ENCODE measurements around the gene NMBR.
"Not testable (repeated sequence)": the region's sequence is repeated elsewhere in the genome, so short reads cannot be mapped to it uniquely, and the experiment has no call there.

NMBR gene

DNA sequence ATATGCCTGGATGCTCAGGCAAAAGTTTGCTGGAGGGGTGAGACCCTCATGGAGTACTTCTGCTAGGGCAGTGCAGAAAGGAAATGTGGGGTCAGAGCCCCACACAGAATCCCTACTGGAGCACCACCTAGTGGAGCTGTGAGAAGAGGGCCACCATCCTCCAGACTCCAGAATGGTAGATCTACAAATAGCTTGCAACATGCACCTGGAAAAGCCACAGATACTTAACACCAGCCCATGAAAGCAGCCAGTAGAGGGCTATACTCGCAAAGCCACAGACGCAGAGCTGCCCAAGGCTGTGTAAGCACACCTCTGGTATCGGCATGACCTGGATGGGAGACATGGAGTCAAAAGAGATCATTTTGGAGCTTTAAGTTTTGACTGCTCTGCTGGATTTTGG lies 74.9 kb downstream of the NMBR start:
- in situ Hi-C loops (cut with MboI; ENCODE audit: low sequenced_read_pairs), result no loop called here

- in situ Hi-C loops (cut with MboI; ENCODE audit: low sequenced_read_pairs), result no loop called here
Observed at GRCh38 chr6:142068416-142068815, 78.5 kb downstream of the NMBR start.

- in situ Hi-C loops (cut with MboI; ENCODE audit: low sequenced_read_pairs), result not testable (repeated sequence)
Observed at GRCh38 chr6:142062861-142063260, 84.1 kb downstream of the NMBR start.

DNA sequence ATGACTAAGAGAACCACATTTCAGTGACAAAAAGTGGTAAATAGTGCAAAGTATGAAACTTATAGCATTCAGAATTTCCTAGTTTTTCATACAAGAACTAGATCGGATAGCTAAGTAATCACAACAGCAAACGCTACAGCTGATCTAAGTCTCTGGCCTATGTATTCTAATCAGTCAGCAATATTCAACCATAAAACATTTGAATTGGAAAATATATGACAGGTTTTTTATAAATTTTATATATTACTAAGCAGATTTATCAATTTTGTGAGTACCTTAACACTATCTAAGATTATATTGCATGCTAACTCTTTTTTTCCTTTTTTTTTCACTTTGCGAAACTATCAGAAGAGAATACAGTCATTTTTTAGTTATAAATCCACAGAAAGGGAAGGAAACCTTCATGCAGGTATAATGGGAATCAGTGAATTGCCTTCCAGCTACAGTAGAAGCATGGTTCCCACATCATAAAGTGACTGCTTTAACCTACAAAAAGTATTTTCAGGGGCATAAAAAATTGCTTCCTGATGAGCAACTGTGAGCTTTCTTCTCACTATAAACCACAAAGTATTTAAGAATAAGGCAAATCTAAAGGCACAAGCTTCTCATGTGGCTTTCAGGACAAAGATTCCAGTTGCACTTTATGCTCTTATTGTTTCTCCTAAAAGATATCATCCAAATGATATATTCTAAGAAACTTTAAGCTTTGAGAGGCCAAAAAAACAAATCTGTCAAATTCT lies 88.2 kb downstream of the NMBR start:
- in situ Hi-C loops (cut with MboI; ENCODE audit: low sequenced_read_pairs), result no loop called here

DNA sequence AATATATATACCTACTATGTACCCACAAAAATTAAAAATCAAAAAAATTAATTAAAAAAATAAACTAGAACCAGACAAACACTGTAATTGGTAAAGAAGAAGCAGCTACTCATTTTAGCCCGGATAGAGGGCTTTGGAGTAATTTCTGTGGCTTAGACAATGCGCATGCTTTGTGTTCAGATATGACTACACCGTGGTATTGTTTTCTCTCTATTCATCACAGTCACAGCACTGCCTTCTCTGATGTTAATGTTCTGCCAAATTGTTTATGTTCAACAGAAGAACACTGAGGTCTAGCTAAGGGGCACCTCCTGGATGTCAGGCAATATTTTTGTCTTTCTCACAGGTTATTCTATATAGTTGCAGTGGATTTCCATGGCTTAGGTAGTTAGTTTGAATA lies 91.7 kb downstream of the NMBR start:
- in situ Hi-C loops (cut with MboI; ENCODE audit: low sequenced_read_pairs), result no loop called here

DNA sequence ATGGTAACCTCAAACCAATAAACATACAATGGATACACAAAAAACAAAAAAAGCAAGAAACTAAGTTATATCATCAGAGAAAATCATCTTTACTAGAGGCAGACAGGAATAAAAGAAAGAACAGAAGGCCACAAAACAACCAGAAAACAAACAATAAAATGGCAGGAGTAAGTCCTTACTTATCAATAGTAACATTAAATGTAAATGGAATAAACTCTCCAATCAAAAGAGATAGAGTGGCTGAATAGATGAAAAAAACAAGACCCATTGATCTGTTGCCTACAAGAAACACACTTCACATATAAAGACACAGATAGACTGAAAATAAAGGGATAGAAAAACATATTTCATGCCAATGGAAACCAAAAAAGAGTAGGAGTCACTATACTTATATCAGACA lies 95.5 kb downstream of the NMBR start:
- in situ Hi-C loops (cut with MboI; ENCODE audit: low sequenced_read_pairs), result no loop called here

- in situ Hi-C loops (cut with MboI; ENCODE audit: low sequenced_read_pairs), result no loop called here
Observed at GRCh38 chr6:142048593-142048980, 98.3 kb downstream of the NMBR start.

GRCh38 chr6:142047934-142048592 lies 98.9 kb downstream of the NMBR start:
- in situ Hi-C loops (cut with MboI; ENCODE audit: low sequenced_read_pairs), result no loop called here

DNA sequence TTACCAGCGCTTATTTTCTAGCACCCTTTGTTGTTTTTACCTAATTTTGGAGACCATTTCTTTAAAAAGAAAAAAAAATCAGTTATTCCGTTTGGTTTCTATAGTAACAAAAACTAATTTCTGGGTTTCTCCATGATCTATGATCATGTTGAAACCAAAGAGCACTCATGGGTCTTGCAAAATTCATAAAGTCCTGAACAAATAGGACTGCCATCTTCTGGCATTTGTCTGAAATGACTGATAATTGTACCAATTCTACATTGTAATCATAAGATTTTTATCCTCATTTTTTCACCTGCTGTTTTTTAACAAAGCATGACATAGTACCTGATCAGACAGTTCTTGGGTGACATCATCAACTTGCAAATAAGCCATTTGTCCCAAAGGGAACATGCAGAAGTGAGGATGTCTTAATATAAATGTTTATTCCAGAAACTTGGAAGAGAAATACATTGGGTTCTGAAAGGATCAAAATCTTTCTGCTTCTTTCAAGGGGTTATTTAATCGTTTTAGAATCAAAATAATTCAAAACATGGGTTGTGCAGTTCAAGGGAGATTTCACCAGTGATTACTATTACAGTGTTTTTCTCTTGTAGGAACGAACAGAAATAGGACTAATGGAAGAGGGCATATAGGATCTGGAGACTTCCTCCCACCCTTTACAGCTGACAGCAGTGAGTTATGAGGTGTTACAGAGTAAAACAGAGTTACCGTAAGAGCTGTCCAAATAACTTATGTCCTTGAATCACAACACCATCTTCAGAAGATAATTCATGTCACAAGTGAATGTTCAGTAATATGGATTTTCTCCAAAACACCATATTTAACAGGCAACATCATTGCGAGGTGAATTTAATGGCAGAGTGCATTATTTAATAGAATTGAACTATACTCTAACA lies 101.3 kb downstream of the NMBR start:
- in situ Hi-C loops (cut with MboI; ENCODE audit: low sequenced_read_pairs), result no loop called here

DNA sequence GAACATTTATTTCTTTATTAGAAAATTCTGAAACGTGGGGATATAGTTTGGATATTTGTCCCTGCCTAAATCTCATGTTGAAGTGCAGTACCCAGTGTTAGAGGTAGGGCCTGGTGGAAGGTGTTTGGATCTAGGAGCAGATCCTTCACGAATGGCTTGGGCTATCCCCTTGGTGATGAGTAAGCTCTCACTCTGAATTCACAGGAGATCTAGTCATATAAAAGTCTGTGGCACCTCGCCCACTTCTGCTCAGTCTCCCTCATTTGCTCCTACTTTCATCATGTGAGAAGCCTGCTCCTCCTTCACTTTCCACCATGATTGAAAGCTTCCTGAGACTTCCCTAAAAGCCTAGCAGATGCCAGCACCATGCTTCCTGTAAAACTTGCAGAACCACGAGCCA lies 111.0 kb downstream of the NMBR start:
- in situ Hi-C loops (cut with MboI; ENCODE audit: low sequenced_read_pairs), result no loop called here

DNA sequence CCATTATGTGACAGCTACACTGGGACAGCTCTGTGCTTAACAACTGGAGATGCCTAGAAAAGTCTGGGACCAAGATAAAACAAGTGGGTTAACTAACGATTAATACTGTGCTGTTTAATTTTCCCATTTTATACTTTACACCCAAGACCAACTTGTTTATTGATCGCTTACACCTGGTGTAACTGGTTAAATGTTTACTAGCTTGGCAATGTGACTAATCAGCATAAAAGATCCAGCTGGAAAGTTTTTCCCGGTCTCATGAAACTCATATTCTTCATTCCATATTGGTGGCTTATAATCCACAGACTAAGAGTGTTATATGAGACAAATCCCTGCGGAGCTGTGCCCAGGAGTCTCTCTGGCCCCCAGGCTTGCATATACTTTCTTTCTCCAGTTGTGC lies 115.9 kb downstream of the NMBR start:
- in situ Hi-C loops (cut with MboI; ENCODE audit: low sequenced_read_pairs), result no loop called here

DNA sequence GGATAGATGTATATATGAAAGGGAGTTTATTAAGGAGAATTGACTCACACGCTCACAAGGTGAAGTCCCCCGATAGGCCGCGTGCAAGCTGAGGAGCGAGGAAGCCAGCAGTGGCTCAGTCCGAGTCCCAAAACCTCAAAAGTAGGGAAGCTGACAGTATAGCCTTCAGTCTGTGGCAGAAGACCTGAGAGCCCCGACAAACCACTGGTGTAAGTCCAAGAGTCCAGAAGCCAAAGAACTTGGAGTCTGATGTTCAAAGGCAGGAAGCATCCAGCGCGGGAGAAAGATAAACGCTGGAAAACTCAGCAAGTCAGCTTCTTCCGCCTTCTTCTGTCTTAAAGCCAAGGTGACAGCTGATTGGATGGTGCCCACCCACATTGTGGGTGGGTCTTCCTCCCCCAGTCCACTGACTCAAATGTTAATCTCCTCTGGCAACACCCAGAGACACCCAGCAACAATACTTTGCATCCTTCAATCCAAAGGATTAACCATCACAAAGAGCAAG lies 116.8 kb downstream of the NMBR start:
- in situ Hi-C loops (cut with MboI; ENCODE audit: low sequenced_read_pairs), result no loop called here

DNA sequence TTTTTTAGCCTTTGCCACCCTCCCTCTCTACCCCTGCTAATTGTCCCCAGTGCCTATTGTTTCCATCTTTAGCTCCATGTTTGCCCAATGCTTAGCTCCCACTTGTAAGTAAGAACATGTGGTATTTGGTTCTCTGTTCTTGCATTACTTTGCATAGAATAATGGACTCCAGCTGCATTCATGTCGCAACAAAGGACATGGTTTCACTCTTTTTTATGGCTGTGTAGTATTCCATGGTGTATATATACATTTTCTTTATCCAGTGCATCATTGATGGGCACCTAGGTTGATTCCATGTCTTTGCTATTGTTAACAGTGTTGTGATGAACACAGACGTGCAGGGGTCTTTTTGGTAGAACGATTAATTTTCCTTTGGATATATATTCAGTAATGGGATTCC lies 118.4 kb downstream of the NMBR start:
- in situ Hi-C loops (cut with MboI; ENCODE audit: low sequenced_read_pairs), result no loop called here

DNA sequence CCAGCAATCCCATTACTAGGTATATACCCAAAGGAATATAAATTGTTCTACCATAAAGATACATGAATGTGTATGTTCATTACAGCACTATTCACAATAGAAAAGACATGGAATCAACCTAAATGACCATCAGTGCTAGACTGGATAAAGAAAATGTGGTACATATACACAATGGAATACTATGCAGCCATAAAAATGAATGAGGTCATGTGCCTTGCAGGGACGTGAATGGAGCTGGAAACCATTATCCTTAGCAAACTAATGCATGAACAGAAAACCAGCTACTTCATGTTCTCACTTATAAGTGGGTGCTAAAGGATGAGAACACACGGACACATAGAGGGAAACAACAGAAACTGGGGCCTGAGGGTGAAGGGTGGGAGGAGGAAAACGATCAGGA lies 119.1 kb downstream of the NMBR start:
- in situ Hi-C loops (cut with MboI; ENCODE audit: low sequenced_read_pairs), result not testable (repeated sequence)

DNA sequence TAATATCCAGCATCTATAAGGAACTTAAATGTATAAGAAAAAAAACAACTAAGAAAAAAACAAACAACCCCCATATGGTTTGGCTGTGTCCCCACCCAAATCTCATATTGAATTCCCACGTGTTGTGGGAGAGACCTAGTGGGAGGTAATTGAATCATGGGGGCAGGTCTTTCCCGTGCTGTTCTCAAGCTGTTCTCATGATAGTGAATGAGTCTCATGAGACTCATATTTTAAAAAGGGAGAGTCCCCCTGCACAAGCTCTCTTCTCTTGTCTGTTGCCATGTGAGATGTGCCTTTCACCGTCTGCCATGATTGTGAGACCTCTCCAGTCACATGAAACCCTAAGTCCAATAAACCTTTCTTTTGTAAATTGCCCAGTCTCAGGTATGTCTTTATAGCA lies 119.8 kb downstream of the NMBR start:
- in situ Hi-C loops (cut with MboI; ENCODE audit: low sequenced_read_pairs), result no loop called here

DNA sequence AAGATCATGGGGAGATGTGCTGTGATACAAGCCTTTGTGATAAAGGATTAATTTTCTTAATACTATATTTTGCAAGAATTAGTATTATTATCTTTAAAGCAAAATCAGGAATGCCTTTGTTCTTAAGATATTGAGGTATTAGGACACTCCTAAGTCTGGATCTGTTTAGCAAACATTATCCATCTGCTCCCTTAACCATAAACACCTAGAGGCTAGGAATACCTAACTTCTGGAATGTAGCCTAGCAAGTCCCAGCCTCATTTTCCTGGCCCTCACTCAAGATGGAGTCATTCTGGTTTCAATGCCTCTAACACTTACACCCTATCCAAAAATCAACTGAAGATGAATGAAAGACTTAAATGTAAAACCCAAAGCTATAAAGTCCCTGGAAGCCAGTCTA lies 120.5 kb downstream of the NMBR start:
- in situ Hi-C loops (cut with MboI; ENCODE audit: low sequenced_read_pairs), result no loop called here
